ENCODE results near the gene H2AZ2.
"Not testable (repeated sequence)": the region's sequence is repeated elsewhere in the genome, so short reads cannot be mapped to it uniquely, and the experiment has no call there.

Gene H2AZ2

DNA sequence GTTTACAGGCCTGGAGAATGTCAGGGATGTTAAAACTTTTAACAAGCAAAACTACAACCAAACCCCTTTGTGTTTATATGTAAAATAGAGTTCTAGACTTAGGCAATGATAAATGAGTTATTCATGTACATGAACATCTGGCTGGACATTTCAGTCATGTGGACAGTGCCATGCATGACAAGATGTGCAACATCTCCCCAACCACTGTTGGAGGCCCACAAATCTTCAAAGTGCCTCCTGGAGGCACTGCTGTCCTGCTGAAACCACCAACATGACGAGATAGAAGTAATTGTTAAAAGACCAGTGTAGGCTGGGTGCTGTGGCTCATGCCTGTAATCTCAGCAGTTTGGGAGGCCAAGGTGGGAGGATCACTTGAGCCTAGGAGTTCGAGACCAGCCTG is 33.0 kb downstream of the H2AZ2 start:
- DNase-seq (ENCODE audit: low read depth in 2 of 2) = no peak

DNA sequence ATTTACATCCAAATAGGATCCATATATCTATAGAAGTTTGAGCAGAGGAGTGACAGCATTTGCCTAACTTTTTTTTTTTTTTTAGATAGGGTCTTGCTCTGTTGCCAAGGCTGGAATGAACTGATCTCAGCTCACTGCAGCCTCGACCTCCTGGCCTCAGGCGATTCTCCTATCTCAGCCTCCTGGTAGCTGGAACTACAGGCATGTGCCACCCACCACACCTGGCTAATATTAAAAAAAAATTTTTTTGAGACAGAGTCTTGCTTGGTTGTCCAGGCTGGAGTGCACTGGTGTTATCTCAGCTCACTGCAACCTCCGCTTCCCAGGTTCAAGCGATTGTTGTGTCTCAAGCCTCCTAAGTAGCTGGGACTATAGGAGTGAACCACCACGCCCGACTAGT is 36.3 kb downstream of the H2AZ2 start:
- DNase-seq (ENCODE audit: low read depth in 2 of 2) = no peak

GRCh38 chr7:44811093-44811492 is 36.8 kb downstream of the H2AZ2 start:
- DNase-seq (ENCODE audit: low read depth in 2 of 2) = no peak

DNA sequence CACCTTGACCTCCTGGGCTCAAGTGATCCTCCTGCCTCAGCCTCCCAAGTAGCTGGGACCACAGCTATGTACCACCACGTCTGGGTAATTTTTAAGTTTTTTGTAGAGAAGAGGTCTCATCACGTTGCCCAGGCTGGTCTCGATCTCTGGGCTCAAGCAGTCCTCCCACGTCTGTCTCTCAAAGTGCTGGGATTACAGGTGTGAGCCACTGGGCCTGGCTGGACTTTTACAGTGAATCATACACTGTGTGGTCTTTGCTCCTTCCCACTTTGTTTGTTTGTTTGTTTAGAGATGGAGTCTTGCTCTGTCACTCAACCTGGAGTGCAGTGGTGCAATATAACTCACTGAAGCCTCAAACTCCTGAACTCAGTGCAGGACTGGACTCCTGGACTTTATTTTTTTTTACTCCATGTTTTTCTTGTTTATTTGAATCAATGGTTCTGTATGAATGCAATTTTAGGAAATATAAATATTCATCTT is 38.9 kb downstream of the H2AZ2 start:
- DNase-seq (ENCODE audit: low read depth in 2 of 2) = no peak

DNA sequence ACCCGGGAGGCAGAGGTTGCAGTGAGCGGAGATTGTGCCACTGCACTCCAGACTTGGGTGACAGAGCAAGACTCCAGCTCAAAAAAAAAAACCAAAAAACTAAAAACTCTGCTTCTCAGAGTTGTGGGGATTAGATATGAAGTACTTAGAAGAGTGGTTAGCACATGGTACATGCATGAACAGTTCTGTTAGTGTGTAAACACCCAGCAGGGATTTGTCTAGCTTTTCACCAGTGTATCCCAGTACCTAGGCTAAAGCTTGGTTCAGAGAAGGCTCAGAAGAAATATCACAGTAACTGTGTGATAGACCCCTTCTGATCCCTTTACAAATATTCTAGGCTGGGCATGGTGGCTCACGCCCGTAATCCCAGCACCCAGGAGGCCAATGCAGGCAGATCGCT is 41.9 kb downstream of the H2AZ2 start:
- DNase-seq (ENCODE audit: low read depth in 2 of 2) = no peak

- DNase-seq (ENCODE audit: low read depth in 2 of 2) = not testable (repeated sequence)
Observed at GRCh38 chr7:44803828-44804519, 43.9 kb downstream of the H2AZ2 start.

- DNase-seq (ENCODE audit: low read depth in 2 of 2) = no peak
Observed at GRCh38 chr7:44802418-44803025, 45.4 kb downstream of the H2AZ2 start.

- DNase-seq (ENCODE audit: low read depth in 2 of 2) = no peak
Observed at GRCh38 chr7:44801890-44802289, 46.0 kb downstream of the H2AZ2 start.

DNA sequence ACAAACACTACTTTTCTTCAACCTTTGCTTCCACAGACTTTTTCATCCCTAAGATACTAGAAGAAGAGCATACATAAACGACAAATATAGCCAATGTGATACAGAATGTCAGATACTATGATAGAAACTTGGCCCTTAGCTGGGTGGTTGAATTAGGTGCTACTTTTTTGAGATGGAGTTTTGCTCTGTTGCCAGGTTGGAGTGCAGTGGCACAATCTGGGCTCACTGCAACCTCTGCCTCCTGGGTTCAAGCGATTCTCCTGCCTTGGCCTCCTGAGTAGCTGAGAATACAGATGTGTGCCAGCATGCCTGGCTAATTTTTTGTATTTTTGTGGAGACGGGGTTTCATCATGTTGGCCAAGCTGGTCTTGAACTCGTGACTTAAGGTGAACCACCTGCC is 47.9 kb downstream of the H2AZ2 start:
- DNase-seq (ENCODE audit: low read depth in 2 of 2) = no peak

GRCh38 chr7:44798649-44799305 is 49.1 kb downstream of the H2AZ2 start:
- DNase-seq (ENCODE audit: low read depth in 2 of 2) = no peak

- DNase-seq (ENCODE audit: low read depth in 2 of 2) = peak; percentile 67 to 68
Observed at GRCh38 chr7:44797329-44798258, 50.3 kb downstream of the H2AZ2 start.

GRCh38 chr7:44796504-44797328 is 51.2 kb downstream of the H2AZ2 start, which contains the start of gene PPIA:
Gene PPIA (plus strand): TSS chr7:44796681. CDS start chr7:44796725, 44 bp downstream.
- peak; percentile 97 to 98 for DNase-seq (ENCODE audit: low read depth in 2 of 2)

- no peak for DNase-seq (ENCODE audit: low read depth in 2 of 2)
Observed at GRCh38 chr7:44796034-44796503, 51.8 kb downstream of the H2AZ2 start.

- no peak for DNase-seq (ENCODE audit: low read depth in 2 of 2)
Observed at GRCh38 chr7:44794331-44794730, 53.6 kb downstream of the H2AZ2 start.

- DNase-seq (ENCODE audit: low read depth in 2 of 2) = no peak
Observed at GRCh38 chr7:44793919-44794318, 54.0 kb downstream of the H2AZ2 start.

GRCh38 chr7:44791278-44792219 is 56.3 kb downstream of the H2AZ2 start:
- DNase-seq (ENCODE audit: low read depth in 2 of 2) = no peak

GRCh38 chr7:44789990-44790389 is 57.9 kb downstream of the H2AZ2 start:
- DNase-seq (ENCODE audit: low read depth in 2 of 2) = no peak

- no peak for DNase-seq (ENCODE audit: low read depth in 2 of 2)
Observed at GRCh38 chr7:44787762-44788161, 60.1 kb downstream of the H2AZ2 start.

DNA sequence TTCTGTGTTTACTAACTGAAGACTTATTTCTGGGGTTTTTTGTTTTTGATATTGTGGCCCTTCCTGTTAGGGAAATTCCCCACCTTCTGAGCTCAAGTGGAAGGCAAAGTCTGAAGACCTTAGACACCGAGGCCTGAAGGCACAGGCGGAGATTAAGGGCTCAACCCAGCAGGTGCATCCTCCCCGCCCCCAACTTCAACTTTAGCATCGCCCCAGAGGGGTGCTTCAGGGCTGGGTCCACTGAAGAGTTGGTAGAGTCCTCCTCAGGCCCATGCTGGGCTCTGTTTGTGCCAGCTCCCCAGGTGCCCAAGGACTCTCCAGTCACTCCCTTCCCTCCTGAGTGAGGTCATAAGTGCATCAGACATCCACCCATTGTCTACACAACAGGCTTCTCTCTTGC is 60.8 kb downstream of the H2AZ2 start:
- no peak for DNase-seq (ENCODE audit: low read depth in 2 of 2)

- not testable (repeated sequence) for DNase-seq (ENCODE audit: low read depth in 2 of 2)
Observed at GRCh38 chr7:44785218-44785617, 62.7 kb downstream of the H2AZ2 start.
